ENCODE measurements around the gene LBH.

The LBH gene

DNA sequence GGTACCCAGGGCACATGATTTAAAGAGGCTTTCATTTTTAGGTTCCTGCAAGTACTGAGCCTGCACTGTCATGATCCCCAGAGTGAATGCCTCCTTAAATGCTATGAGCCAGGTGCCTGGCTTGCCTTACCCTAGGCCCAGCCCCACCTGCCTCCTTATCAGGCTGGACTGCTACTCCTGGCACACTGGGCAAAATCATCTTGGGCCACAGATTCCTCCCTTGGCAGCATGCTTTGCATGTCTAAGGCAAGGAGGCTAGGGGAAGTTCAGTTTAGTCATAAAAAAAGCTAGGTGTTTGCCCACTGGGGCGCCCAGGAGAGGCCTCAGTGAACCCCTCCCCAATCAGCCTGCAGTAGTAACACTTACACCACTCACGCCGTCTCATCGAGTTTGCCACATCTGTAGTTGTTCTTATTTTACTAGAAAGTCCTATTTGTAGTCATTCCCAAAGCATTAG, 45.1 kb downstream of the LBH start:
- DNase-seq (ENCODE audit: low spot score): no peak

DNA sequence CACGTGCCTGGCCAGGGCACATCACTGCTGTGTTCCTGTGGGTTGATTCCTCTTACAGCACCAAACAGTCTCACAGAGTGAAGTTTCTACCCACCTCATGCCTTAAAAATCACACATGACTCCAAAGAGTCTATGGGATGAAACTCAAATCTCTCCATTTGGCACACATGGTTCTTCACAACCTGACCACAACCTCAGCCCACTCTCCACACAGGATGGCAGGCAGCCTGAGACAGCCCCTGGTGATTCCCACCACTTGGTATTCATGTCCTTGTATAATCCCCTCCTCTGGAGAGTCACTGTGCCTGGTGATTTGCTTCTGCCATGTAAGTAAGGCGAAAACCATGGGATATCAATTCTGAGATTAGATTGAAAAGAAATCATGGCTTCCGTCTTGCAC, 46.2 kb downstream of the LBH start:
- DNase-seq (ENCODE audit: low spot score): no peak

- DNase-seq (ENCODE audit: low spot score): no peak
These were observed 47.1 kb downstream of the LBH start for GRCh38 chr2:30278419-30278818.

DNA sequence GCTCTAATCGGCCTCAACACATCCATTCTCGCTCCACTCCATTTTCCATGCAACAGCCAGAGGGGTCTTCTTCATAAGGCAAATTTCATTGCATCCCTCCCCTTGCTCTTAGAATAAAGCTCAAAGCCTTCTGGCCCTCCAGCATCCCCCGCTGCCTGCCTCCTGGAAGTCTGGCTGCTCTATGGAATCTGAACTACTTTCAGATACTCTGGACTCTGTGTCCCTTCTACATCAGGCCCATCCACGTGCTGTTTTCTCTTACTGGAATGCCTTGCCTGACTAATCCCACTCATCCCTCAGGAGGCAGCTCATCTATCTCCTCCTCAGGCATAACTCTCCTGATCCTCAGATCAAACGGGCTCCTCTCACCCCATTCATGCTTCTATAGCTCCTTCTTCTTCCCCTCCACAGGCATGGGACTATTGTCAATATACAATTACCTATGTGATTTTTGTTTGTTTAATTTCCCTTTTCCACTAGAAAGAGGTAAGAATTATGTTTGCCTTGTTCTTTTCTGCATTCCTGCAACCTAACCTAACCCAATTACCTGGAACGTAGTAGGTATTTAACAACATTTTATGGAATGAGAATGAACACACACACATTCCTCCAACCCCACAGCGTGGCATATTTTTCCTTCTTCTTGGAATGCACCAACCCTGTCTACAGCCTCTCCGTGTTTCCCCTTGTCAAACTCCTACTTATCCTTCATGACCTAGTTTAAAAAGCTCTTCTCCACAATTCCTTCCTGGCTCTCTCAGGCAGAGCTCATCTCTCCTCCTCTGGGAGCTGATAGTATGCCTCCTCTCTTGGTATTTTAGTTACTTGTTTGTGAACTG, 49.5 kb downstream of the LBH start:
- DNase-seq (ENCODE audit: low spot score): no peak

- DNase-seq (ENCODE audit: low spot score): no peak
These were observed 50.7 kb downstream of the LBH start for GRCh38 chr2:30282081-30282480.

DNA sequence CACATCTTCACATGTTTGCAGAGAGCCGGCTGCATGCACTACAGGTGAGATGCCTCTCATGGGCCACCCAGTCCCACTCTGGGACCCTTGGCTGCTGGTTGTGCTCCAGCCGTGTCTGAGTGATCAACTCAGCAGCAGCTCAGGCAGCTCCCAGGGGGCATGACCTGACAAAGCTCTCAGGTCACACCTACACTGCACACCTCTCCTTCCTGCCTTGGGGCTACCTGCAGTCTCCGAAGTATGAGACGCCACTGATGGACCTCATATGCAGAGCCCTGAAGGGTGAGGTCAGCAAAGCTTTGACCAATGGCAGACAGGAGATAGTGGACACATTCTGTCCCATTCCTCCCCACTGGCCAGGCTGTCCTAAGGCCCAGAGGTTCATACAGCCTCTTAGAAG, 51.4 kb downstream of the LBH start:
- no peak for DNase-seq (ENCODE audit: low spot score)

DNA sequence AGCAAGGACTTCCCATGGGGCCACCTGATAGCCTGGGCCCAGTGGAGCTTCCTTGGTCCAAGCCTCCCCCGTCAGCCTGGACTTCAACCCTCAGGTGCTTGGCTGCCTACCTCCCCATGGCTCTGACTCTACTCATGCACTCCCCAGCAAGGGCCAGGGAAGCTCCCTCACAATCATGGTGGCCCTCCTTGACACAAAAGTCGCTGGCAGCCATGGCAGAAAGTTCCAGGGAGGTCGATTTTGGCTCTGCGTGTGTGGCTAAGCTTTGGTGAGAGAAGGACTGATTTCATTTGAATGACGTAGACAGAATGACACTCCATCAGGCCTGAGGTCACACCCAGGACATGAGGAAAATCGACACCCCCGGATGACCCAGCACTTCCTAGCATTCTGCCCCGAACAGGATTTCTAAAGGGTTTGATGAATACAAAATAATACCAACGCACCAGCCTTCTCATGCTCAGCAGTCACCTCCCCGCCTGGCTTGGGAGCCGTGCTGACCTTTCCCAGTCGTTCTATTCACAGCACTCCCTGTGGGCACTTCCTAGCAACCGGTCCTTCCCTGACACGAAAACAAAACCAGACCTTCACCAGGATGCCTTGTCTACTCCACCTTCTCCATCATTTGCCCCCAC, 52.7 kb downstream of the LBH start:
- DNase-seq (ENCODE audit: low spot score): no peak

- DNase-seq (ENCODE audit: low spot score): no peak
These were observed 54.4 kb downstream of the LBH start for GRCh38 chr2:30285758-30286157.

DNA sequence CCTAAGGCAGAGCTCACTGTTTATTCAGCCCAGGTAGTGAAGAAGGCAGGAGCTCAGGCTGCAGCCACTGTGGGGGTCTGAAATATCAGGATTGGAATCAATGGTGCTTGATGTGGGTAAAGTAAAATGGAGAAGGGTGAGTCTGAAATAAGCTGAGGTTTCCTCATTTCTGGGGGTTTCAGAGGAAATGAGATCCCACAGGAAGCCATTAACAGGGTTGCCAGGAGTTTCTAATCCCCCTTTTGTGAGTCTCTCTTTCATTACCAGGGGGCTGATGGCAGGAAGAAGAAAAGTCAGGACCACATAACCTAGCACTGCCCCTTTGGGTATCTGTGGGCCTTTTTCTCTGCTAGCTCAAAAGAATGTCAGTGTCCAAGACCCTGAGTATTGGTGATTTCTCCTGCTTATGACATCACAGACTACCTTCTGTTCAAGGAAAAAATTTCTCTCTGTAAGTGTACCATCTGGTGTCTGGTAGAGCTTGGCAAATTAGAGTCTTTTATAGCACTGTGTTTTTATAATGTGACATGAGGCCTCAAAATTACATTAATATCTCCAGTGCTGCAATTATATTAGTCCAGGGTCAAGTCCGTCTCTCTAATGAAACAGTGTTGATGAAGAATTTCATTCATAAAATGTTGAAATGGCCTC, 56.0 kb downstream of the LBH start:
- no peak for DNase-seq (ENCODE audit: low spot score)

GRCh38 chr2:30287857-30288513, 56.7 kb downstream of the LBH start:
- DNase-seq (ENCODE audit: low spot score): no peak

- no peak for DNase-seq (ENCODE audit: low spot score)
These were observed 57.2 kb downstream of the LBH start for GRCh38 chr2:30288561-30288960.

DNA sequence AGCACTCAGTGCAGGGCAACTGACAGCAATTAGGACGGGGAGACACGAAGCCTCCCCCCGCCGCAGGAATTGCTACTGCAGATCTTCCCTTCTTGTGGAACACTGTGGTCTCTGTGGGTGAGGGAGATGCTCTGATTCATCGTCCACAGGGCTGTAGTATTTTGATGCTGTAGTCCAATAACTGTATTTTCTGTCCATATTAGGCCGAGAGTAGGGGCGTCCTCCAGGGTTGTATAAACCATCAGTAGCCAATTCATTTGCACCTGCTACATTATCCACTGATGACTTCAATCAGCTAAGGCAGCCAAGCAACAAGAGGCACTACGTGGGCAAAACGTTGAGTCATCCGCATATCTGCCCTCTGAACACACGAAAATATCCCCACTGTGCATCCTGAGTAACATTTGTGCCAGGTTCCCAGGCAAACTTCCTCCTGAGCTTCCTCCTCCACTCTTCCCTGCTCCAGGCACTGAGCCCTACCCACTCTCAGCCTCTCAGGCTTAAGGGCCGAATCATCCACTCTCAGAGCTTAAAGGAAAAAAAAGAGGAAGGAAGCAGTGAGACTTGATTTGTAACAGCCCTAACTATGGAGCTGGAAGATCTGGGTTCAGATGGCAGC, 62.1 kb downstream of the LBH start:
- DNase-seq (ENCODE audit: low spot score): peak; percentile 53

- no peak for DNase-seq (ENCODE audit: low spot score)
These were observed 62.8 kb downstream of the LBH start for GRCh38 chr2:30294133-30294532.

- DNase-seq (ENCODE audit: low spot score): no peak
These were observed 65.2 kb downstream of the LBH start for GRCh38 chr2:30296496-30296895.

DNA sequence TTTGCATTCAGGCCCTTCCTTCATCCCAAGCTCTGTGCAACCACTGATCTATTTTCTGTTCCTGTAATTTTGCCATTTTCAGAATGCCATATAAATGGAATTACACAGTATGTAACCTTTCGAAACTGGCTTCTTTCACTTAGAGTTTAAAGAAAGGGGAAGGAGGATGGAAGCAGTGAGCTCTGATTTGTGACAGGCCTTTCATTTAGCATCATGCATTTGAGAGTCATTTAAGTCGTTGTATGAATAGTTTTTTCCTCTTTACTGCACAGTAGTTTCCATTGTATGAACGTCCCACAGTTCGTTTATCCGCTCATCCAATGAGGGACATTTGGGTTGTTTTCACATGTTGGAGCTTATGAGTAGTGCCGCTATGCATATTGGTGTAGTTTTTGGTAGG, 67.0 kb downstream of the LBH start:
- DNase-seq (ENCODE audit: low spot score): no peak

DNA sequence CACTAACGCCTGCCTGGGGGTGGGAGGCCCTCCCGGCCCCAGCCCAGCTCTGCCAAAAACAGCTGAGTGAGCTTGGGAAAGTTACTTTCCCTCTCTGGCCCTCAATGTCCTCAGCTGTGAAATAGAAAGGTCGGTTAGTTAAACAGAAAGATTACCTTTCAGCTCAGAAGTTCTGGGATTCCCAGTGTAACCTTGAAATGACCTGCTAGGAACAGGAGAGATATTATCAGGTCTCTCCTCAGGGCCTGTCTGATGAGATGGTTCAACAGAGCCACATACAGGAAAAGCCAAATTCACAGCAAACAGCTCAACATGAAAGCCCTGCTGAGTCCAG, 68.8 kb downstream of the LBH start:
- no peak for DNase-seq (ENCODE audit: low spot score)

DNA sequence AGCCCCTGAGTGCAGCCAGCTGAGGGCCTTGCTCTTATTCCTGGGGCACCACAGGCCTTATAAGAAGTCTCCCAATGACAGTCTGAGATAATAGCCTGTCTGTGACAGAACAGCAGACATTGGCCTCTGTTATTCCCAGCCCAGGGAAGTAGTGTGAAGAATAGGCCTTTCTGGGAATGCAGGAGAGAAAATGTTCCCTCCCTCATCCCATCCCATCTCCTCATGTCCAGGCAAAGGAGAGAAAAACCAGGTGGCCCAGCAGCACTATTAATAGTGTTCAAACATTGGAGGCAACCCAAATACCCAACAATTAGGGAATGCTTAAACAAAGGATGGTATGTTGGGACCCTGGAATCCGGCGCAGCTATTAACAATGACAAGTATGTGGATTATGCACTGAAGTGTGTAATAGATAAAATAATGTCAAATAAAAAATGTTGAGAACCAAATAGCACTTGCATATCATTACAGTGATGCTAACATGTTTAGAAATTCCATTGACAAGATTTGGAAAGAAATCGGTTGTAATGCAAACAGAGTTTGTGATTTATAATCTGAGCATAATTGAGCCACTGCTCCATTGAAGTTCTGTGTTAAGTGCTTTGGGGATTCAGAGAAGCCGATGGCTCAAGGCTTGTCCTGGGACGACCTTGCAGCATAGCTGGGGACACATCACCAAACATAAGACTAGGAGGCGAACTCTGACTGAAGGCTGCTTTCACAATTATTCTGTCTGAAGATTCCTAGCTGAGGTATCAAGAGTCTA, 69.3 kb downstream of the LBH start:
- peak; percentile 77 for DNase-seq (ENCODE audit: low spot score)

- DNase-seq (ENCODE audit: low spot score): peak; percentile 45
These were observed 70.2 kb downstream of the LBH start for GRCh38 chr2:30301551-30301950.

DNA sequence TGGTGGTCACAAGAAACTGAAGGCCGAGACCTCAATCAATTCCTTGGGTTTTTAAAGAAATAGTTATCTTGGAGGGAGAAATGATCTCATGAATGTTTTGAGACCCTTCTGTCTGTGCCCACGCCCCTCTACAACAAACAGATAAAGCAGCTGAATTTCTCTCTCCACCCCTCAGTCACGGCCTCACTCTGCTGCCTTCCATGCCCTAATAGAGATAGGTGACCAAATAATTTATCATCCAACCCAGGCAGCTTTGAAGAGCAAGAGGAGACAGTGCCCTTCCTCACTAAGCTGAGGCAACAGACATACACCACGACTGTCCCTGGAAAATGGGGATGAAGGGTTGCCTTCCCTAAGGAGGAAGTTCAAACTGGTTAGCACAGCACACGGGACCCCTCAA, 71.2 kb downstream of the LBH start:
- DNase-seq (ENCODE audit: low spot score): no peak

DNA sequence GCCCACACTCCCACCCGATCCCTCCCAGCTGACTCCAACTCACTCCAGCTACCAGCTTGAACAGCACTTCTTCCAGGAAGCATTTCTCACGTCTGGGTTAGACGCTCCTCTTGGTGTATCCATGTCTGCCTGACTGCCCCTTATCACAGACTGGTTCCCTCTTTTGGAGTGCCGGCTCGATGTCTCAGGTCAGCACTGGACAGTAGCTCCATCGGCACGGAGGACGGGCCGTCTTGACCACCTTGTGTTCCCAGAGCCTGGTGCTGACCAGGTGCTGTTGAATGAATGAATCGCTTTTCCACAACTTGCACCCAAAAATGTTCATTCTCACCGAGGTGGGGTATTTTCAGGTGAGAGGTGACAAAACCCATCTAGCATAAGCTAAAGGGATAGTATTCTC, 71.8 kb downstream of the LBH start:
- no peak for DNase-seq (ENCODE audit: low spot score)

GRCh38 chr2:30305235-30305634, 73.9 kb downstream of the LBH start:
- DNase-seq (ENCODE audit: low spot score): no peak

- DNase-seq (ENCODE audit: low spot score): no peak
These were observed 75.2 kb downstream of the LBH start for GRCh38 chr2:30306522-30306921.
